Measurements from ENCODE around the gene LONRF2.

LONRF2 gene

DNA sequence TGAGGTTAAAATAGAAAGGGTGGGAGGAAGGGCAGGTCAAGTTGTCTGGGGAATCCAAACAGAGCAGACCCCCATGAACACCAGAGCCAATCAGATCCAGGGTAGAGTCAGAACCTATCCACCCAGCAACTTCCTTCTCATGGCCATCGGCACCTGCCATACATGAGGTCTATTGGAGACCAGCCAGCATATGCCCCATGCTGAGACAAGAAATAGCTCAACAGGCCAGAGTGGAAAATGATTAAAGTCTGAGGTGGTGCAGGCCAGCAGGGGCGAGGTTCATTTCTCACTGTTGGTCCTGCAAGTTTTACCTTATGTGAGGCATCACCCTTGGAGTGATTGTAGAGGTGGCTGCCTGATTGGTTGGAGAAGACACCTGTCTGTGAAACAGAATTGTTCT is 89.2 kb downstream of the LONRF2 start:
- TF ChIP-seq, protein P1, sequence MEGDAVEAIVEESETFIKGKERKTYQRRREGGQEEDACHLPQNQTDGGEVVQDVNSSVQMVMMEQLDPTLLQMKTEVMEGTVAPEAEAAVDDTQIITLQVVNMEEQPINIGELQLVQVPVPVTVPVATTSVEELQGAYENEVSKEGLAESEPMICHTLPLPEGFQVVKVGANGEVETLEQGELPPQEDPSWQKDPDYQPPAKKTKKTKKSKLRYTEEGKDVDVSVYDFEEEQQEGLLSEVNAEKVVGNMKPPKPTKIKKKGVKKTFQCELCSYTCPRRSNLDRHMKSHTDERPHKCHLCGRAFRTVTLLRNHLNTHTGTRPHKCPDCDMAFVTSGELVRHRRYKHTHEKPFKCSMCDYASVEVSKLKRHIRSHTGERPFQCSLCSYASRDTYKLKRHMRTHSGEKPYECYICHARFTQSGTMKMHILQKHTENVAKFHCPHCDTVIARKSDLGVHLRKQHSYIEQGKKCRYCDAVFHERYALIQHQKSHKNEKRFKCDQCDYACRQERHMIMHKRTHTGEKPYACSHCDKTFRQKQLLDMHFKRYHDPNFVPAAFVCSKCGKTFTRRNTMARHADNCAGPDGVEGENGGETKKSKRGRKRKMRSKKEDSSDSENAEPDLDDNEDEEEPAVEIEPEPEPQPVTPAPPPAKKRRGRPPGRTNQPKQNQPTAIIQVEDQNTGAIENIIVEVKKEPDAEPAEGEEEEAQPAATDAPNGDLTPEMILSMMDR (IDR thresholded peaks at IDR 0.05; ENCODE audit: insufficient read depth, low read depth, low read length, missing control alignments) = no peak
- H3K4me3 ChIP-seq (ENCODE audit: low read depth, low read length) = no peak overlapping the region
- no peak for DNase-seq (ENCODE audit: low read depth)

DNA sequence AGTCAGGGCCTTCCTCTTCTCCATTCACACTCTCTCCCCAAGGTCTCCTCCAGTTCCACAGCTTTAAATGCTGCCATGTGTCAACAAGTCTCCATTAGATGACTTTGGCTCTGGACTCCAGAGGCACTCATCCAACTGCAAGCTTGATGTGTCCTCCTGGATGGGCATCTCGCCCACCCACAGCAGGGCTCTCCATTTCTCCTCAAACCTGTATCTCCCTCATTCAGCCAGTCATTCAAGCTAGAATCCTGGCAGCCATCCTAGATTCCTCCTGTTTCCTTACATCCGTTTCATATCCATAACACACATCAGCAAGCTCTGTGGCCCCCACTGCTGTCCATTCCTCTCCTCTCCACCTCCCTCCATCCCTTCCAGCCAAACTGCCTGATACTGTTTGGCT is 91.5 kb downstream of the LONRF2 start:
- no peak for DNase-seq (ENCODE audit: low read depth)
- H3K4me3 ChIP-seq (ENCODE audit: low read depth, low read length) = no peak overlapping the region
- TF ChIP-seq, protein P1 (IDR thresholded peaks at IDR 0.05; ENCODE audit: insufficient read depth, low read depth, low read length, missing control alignments) = no peak

DNA sequence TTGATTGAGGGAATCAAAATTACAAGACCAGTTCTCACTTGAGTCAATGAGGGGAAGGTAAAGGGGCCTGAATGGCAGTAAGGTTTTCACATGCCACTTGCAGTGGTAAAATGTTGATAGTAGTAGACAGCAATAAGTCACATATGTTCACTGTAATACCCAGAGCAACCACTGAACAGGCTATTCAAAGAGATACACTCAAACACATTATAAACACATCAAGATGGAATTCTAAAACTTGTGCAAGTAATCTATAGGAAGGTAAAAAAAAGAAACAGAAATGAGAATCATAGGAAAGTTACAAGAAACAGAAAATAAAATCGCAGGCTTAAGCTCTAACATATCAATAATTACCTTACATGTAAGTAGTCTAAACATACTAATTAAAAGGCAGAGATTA is 93.3 kb downstream of the LONRF2 start:
- no peak for DNase-seq (ENCODE audit: low read depth)

DNA sequence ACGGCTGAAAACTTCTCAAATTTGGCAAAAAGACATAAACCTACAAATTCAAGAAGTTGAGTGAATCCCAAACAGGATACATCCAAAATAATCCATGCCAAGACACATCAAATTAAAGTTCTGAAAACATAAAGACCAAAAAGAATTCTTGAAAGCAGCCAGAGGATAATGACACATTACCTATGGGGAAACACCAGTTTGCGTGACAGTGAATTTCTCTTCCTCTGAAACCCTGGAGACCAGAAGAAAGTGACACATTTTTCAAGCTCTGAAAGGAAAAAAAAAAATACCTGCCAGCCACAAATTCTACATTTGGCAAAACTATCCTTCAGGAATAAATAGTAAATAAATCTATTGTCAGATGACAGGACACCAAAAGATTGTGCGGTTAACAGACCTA is 93.9 kb downstream of the LONRF2 start:
- no peak for DNase-seq (ENCODE audit: low read depth)
- H3K4me3 ChIP-seq (ENCODE audit: low read depth, low read length) = no peak overlapping the region
- TF ChIP-seq, protein P1 (IDR thresholded peaks at IDR 0.05; ENCODE audit: insufficient read depth, low read depth, low read length, missing control alignments) = no peak

More for the DNA sequence above, 93.3 kb downstream of the LONRF2 start:
- TF ChIP-seq, protein P1 (IDR thresholded peaks at IDR 0.05; ENCODE audit: insufficient read depth, low read depth, low read length, missing control alignments) = no peak
- no peak overlapping the region for H3K4me3 ChIP-seq (ENCODE audit: low read depth, low read length)

DNA sequence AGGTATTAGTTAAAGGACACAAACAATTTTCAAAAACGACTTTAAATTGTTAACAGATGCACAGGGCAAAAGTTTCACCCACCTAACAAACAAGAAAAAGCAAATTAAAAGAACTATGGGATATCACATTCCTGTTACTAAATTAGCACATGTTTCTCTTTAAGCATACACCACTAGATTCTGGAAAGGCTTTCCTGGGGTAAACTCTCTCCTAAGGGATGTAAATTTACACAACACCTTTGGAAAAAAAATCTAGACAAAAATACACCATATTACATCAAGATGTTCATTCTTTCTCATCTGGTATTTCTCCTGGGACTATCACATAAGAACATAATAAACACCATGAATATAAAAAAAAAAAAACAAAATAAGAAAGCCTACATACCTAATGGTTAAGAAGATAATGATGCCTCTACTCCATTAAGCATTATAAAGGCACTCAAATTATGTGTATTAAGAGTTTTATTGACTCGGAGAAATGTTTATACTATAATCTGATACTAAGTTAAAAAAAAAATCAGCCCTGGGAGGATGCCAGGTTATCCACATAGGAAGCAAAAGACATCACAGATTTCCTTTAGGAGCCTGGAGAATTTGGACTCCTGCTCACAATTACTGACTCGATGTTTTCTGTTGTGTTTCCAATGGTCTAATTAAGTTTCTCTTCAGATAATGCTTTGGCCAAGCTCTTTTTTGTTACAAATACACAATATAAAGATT is 97.2 kb downstream of the LONRF2 start:
- no peak for DNase-seq (ENCODE audit: low read depth)
- TF ChIP-seq, protein P1 (IDR thresholded peaks at IDR 0.05; ENCODE audit: insufficient read depth, low read depth, low read length, missing control alignments) = no peak
- no peak overlapping the region for H3K4me3 ChIP-seq (ENCODE audit: low read depth, low read length)

DNA sequence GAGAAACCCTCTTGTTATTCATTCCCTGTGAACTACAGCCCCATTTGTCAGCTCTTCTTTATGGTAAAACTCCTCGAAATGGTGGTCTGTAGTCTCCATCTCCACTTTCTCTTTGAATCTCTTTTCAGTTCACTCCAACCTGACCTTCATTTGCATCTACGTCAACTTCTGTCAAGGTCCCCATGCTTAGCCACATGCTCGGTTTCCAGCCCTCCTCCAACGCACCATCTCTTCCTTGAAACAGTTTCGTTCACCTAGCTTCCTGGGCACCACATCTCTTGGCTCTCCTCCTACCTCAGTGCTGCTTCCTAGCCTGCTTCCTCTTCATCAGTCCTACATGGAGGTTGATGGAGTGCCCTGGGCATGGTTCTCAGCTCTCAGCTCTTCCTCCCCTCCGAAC is 98.8 kb downstream of the LONRF2 start:
- DNase-seq (ENCODE audit: low read depth) = no peak
- TF ChIP-seq, protein P1 (IDR thresholded peaks at IDR 0.05; ENCODE audit: insufficient read depth, low read depth, low read length, missing control alignments) = no peak

More for the DNA sequence above, 98.8 kb downstream of the LONRF2 start:
- H3K4me3 ChIP-seq (ENCODE audit: low read depth, low read length) = no peak overlapping the region

Measured in GM12865 (cell line).